GM19193 (cell line): ENCODE results near the gene NAT8L.

Experiments used
- POLR2A ChIP-seq: IDR thresholded peaks from 4 replicates; pipeline ENCODE4 v1.6.1; 2011; ENCODE audit not compliant: insufficient read depth, insufficient read length; ENCODE audit errors: extremely low read depth

Gene NAT8L

DNA sequence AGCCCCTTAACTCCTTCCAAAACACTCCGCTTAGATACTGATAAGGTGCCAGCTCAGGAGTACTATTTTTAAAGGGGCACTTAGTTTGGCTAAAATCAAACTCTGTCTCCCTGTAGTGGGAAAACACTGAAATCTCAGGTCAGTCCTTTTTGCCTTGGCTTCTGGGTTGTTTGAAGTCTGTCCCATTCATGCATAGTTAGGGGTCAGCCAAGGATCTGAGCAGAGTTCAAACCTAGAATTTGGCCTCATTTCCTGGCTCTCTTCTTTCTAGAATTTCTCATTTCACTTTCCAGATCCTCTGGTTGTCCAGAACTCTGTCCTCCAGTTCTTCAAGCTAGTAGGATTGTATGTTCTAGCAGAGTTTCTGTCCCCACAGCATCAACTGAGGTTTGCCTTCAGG lies 31.5 kb downstream of the NAT8L start:
- no peak for TF ChIP-seq POLR2A

- no peak for TF ChIP-seq POLR2A
Observed at GRCh38 chr4:2091990-2092668, 33.0 kb downstream of the NAT8L start.

GRCh38 chr4:2092669-2093053 lies 33.5 kb downstream of the NAT8L start:
- no peak for TF ChIP-seq POLR2A

GRCh38 chr4:2093265-2093664 lies 34.1 kb downstream of the NAT8L start:
- no peak for TF ChIP-seq POLR2A

DNA sequence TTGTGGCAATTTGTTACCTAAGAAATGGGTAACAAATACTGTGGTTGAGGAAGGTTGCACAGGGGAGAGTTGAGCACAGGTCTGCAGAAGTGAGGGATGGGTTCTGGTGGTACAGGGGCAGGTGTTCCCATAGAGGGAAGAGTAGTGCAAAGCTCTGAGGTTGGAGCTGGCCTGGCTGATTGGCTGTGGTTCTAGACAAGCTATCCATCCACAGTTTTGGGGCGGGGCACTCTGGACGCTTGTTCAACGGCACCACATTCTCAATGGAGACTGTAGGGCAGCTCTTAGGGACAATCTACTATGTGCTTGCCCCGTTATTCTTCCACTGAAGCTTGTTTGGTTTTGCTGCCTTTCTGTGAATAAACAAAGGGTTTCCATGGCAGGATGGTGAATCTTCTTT lies 35.4 kb downstream of the NAT8L start:
- no peak for TF ChIP-seq POLR2A

GRCh38 chr4:2095236-2096072 lies 36.3 kb downstream of the NAT8L start:
- TF ChIP-seq POLR2A = no peak

DNA sequence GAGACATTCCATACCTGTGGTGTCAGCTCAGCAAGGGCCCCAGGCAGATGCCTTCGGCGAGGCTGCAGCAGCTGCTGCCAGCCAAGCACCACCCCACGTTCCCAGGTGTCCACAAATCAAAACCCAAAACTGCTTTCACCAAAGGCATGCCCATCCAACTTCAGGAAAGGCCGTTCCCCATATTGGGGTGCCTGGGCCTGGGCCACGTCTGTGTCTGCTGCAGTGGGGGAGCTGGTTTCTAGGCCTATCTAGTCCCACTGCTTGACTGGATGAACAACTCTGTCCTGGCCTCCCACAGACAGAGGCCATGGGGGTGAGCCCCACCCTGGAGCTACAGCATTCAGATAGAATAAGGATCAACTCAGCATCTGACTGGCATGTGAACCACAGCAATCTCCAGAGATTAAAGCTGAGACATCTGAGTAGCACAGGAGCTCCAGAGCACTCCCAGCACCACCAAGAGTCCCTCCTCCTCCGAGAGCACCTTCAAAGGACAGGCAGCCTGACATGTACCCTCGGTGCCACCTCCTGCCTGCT lies 37.0 kb downstream of the NAT8L start:
- no peak for TF ChIP-seq POLR2A

- TF ChIP-seq POLR2A = no peak
Observed at GRCh38 chr4:2101346-2102044, 42.4 kb downstream of the NAT8L start.

- TF ChIP-seq POLR2A = no peak
Observed at GRCh38 chr4:2102045-2102883, 43.1 kb downstream of the NAT8L start.

DNA sequence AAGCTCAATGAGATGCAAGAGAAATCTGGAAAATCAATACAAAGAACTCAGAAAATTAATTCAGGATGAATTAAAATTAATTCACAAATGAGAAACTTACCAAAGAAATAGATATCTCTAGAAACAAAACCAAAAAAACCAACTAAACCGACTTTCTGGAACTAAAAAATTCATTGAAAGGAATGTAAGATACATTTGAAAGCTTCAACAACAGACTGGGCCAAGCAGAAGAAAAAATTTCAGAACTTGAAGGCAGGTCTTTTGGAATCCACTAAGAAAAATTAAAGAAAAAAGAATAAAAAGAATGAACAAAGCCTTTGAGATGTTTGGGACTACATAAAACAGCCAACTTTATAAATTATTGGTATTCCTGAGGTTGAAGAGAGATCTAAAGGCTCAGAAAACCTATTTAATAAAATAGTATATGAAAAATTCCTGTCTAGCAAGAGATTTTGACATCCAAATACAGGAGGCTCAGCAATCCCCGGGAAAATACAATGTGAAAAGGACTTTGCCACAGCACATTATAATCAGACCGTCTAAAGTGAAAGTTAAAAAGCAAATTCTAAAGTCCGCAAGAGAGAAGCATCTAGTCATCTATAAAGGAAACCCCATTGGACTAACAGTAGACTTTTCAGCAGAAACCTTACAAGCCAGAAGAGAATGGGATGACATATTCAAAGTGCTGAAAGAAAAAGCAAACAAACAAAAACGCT lies 44.2 kb downstream of the NAT8L start:
- TF ChIP-seq POLR2A = no peak

DNA sequence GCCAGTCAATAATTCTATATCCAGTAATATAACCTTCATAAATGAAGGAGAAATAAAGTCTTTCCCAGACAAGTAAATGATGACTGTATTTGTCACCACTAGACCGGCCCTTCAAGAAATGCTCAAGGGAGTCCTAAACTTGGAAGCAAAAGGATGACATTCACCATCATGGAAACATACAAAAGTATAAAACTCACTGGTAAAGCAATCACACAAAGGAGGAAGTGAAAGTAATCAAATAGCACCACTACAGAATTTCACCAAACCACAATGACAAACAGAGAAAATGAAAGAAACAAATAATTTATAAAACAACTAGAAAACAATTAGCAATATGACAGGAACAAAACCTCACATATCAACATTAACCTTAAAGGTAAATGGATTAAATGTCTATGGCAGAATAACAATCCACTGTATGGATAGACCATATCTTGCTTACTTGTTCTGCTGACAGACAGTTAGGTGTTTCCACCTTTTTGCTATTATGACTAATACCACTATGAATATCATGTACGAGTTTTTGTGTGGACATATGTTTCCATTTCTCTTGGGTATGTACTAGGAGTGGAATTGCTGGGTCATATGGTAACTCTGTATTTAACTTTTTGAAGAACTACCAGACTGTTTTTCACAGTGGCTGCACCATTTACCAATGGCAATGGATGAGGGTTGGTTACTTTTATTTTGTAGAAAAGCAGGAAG lies 44.9 kb downstream of the NAT8L start:
- TF ChIP-seq POLR2A = no peak

DNA sequence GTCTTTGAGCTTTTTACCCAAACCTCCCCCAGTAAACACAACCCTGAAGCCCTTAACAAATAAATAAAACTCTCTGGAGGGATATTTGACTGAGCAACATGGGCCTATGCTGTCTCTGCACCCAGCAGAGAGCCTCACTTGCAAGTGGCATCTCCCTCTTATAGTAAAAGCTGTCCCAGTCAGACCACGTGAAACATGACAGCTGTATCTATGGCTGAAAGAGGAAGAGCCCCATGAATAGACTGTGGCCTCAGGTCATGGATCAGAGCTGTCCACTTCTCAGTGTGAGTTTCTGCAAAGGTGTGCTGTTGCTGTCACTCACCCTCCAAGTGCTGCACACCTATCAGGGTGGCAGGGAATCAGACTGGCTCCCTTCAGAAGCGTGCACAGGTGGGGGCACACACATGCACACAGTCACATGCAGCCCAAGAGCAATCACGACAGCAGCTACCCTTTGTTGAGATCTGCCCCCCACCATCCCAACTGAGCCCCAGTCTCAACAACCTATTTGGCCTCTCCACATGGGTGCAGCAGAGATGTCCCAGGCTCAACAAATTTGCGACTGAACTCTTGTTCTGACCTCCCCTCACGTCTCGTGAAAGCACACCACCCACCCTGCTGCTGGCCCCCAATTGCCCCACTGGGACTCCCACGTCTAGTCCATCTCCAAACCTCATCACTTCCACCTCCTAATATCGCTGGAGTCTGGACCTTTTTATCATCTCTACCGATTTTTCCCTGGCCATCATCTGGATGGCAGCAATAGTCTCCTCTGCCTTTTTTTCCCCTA lies 45.6 kb downstream of the NAT8L start:
- no peak for TF ChIP-seq POLR2A

DNA sequence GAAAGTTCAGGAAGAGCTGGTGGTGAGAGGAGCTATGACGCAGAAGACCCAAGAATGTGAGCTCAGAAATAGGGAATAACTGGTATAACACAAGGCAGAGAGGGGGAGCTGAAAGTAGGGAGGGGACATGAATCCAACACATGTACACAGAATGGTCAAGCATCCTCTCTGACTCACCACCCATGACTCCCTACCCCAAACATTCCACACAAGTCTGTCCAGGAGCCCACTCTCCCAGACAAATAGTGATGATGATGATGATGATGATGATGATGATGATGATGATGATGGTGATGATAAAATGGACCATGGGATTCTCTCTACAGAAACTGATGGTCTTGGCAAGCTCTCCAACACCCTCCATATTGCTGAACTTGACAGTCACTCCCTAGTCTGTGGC lies 46.4 kb downstream of the NAT8L start:
- TF ChIP-seq POLR2A = no peak

- no peak for TF ChIP-seq POLR2A
Observed at GRCh38 chr4:2116687-2117400, 57.7 kb downstream of the NAT8L start.
